ENCODE results near the gene EFNA1. TPM values are rescaled to one million over a fixed set of nuclear protein-coding genes. Genes with fewer than 3 reads are reported as not detected.

The EFNA1 gene
- total and polyA plus RNA-seq, 2 of the 8 experiments (the other 6 are each of a cell fraction or from before 2014, with no cell fraction given) = 4.9 to 14.6 TPM

GRCh38 chr1:155182052-155182550 is 54.4 kb downstream of the EFNA1 start (continued):
- TF ChIP-seq CTCF (IDR thresholded peaks at IDR 0.05; ENCODE audit: control extremely low read depth in 1 of 3, insufficient read depth in 1 of 3, low read depth in 1 of 3, low read length in 3 of 3) (no peak), KDM4A (IDR thresholded peaks at IDR 0.05; ENCODE audit: low read depth, low read length, severe bottlenecking) (no peak), CEBPB (IDR thresholded peaks at IDR 0.05; ENCODE audit: low read depth, low read length) (no peak), TCF12 (IDR thresholded peaks at IDR 0.05; ENCODE audit: low read depth, low read length) (no peak), FOSL1 (IDR thresholded peaks at IDR 0.05; ENCODE audit: insufficient read depth, low read depth, low read length) (no peak)

All from H1 (cell line).